Embryonic facial prominence (tissue), 1 donor: ENCODE measurements around the gene AQP11.
A peak's percentile ranks its signal among the peaks of the same experiment; 100 is the strongest.
"Not testable (repeated sequence)": the region's sequence is repeated elsewhere in the genome, so short reads cannot be mapped to it uniquely, and the experiment has no call there.

Experiments
- DNase-seq: peaks from one replicate; pipeline ENCODE4 v3.0.0-alpha.2; 2016; ENCODE audit errors: extremely low spot score

AQP11 gene, protein sequence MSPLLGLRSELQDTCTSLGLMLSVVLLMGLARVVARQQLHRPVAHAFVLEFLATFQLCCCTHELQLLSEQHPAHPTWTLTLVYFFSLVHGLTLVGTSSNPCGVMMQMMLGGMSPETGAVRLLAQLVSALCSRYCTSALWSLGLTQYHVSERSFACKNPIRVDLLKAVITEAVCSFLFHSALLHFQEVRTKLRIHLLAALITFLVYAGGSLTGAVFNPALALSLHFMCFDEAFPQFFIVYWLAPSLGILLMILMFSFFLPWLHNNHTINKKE

DNA sequence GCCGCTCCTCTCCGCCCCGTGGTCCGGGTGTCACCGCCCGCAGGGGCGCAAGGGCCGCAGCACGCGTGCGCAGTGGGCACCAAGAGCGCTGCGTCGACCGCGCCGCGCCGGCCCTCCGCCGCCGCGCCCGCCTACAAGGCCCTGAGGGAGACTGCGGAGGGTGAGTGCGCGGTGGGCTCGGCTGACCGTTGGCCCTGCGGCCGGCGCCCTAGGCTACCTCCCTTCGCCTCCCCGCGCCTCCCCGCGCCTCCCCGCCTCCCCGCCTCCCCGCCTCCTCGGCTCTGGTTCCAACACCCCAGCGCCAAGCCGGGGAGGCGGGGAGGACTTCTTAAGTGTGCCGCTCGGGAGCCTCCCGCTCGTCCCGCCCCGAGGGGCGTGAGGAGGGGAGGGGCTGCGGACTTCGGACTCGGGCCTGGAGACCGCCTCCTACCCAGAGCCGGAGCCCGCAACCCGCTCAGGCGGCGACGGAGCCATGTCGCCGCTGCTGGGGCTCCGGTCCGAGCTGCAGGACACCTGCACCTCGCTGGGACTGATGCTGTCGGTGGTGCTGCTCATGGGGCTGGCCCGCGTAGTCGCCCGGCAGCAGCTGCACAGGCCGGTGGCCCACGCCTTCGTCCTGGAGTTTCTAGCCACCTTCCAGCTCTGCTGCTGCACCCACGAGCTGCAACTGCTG is at the start of gene AQP11:
Gene AQP11, plus strand, starts transcription at position 433 of the 673 bp plus-strand sequence. Its CDS starts 40 bp downstream, at position 473.
- DNase-seq, result peak; percentile 30

GRCh38 chr11:77542296-77542695 is 47.5 kb upstream of the AQP11 start:
- DNase-seq, result no peak

DNA sequence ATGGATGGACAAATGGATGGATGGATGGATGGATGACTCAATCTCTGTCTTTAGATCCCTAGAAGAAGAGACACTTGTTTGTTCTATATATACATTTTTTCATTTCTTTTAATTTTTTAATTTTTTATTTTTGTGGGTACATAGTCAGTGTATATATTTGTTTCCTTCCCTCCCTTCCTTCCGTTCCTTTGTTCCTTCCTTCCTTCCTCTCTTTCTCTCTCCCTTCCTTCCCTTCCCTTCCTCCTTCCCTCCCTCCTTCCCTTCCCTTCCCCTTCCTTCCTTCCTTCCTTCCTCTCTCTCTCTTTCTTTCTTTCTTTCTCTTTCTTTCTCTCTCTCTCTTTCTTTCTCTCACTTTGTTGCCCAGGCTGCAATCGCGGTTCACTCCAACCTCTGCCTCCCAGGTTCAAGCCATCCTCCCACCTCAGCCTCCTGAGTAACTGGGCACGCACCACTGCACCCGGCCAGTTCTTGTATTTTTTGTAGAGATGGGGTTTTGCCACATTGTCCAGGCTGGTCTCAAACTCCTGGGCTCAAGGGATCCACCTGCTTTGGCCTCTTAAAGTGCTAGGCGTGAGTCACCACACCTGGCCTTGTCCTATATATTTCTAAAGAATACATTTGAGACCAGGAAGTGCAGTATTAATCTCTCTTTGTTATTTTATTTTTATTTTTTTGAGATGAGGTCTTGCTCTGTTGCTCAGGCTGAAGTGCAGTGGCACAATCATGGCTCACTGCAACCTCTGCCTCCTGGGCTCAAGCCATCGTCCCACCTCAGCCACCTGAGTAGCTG is 42.5 kb upstream of the AQP11 start:
- DNase-seq, result no peak

DNA sequence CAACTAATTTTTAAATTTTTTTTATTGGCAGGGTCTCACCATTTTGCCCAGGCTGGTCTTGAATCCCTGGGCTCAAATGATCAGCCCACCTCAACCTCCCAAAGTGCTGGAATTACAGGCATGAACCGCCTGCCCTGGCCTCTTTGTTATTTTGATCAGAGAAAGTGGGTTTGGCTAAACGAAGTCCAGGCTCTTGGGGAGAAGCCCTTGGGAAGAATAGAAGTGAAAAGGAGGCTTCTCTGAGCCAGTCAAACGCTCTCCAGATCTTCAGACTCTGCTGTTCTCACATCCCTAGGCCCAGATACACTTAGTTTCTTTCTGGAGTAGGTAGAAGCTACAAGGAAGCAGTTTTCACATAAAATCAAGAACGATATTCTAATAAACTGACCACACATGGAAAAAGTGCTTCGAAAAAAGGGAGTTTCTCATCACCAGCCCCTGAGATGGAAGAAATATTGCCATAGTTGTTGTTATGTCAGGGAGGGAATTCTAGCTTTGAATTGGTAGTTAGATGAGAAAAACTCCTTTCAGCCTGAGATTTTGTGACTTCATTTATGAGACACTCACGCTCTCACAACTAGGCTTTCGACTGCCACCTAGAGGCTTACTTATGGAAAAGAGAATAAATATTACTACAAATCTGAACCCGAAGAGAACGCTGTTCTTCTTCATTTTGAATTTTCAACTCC is 41.7 kb upstream of the AQP11 start:
- DNase-seq, result peak; percentile 73

- no peak for DNase-seq
Observed at GRCh38 chr11:77548552-77549445, 41.0 kb upstream of the AQP11 start.

GRCh38 chr11:77551426-77551825 is 38.3 kb upstream of the AQP11 start:
- not testable (repeated sequence) for DNase-seq

DNA sequence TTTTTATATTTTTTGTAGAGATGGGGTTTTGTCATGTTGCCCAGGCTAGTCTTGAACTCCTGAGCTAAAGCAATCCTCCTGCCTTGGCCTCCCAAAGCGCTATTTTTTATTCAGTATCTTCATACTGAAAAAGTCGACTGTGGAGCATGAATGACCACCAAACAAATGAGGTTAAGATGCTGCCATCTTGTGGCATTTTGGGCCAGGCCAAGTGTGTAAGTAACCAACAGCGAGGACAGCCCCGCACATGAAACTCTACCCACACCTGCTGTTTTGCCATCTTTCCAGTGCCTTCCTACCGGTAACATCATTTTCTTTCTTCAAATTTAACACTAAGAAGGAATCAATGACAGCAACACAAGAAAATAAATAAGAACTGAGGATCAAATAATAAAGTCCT is 32.2 kb upstream of the AQP11 start:
- DNase-seq, result no peak

GRCh38 chr11:77558380-77558779 is 31.4 kb upstream of the AQP11 start:
- DNase-seq, result no peak

GRCh38 chr11:77559686-77560401 is 29.9 kb upstream of the AQP11 start:
- DNase-seq, result no peak

DNA sequence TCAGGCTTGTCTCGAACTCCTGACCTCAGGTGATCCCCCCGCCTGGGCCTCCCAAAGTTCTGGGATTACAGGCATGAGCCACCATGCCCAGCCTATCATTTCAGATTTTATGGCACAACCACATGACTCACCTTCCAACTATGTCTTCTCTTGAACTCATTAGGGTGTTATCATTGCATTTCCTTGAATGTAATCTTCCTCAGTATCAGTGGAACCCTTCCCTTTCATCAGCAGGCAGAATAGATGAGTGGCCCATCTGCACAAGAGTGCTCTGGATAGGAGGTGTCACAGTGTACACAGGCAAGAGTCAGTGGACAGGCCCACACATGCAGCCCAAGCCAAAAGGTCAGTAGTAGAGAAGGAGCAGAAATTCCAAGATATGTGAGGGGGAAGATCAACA is 29.1 kb upstream of the AQP11 start:
- DNase-seq, result no peak

- no peak for DNase-seq
Observed at GRCh38 chr11:77561257-77561656, 28.5 kb upstream of the AQP11 start.

- DNase-seq, result no peak
Observed at GRCh38 chr11:77568306-77568705, 21.4 kb upstream of the AQP11 start.

GRCh38 chr11:77568916-77569675 is 20.7 kb upstream of the AQP11 start:
- no peak for DNase-seq

DNA sequence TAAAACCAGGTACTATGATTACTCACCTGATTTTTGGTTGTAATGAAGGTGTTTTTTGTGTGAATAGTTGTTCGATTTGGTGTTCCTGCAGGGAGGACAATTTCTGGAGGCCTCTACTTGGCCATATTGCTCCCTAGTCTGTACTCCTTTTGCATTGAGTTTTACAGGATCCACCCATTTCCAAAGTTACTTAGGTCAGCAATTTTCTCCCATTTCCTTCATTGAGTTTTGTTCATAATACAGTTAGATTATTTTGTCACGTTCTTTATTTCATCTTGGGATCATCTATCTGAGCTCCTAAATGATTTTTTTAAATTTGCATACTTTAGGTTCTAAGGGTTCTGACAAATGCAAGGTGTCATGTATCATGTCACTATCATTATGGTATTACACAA is 20.1 kb upstream of the AQP11 start:
- no peak for DNase-seq

DNA sequence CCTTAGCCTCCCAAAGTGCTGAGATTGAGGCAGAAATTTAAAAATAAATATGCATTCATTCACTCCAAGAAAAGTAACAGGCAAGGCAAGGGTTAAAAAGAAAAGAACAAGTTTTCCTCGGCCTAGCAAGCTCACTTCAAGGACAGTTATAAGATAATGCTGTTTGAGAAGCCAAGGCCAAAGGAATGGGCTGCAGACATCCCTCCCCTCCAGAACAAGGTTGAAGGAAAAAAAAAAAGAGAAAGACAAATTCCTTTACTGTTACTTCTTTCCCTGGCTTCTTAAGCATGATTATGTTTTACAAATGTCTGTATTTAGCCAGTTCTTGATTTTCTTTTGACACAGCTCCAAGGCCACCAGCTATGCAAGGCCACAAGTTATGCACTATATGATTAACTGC is 18.9 kb upstream of the AQP11 start:
- not testable (repeated sequence) for DNase-seq

DNA sequence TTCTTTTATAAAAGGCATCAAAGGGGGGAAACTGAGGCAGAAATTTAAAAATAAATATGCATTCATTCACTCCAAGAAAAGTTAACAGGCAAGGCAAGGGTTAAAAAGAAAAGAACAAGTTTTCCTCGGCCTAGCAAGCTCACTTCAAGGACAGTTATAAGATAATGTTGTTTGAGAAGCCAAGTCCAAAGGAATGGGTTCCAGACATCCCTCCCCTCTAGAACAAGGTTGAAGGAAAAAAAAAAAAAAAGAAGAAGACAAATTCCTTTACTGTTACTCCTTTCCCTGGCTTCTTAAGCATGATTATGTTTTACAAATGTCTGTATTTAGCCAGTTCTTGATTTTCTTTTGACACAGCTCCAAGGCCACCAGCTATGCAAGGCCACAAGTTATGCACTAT is 14.3 kb upstream of the AQP11 start:
- DNase-seq, result not testable (repeated sequence)

DNA sequence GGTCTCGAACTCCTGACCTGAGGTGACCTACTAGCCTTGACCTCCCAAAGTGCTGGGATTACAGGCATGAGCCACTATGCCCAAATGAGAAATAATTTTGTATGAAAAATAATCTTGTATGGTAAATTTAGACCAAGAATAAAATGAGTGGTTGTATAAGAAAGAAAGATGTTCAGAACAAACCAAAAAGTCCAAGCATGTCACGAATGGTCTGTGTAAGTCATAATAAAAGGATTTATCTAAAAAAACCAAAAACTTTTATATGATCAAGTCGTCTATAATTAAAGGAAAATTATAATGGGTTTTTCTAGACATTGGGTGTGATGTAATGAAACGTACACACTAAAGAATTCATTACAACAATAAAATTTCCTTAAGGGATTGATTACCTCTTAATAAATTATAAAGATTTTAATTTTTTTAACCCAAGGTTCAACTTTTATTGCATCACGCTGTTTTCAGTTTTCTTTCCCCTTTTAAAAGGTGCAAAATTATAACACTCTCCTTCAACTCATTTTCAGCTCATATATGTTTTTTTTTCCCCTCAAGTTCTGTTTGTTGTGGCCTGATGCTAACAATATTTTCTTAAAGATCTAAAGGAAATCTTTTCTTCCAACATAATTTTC is 8.9 kb upstream of the AQP11 start:
- no peak for DNase-seq

DNA sequence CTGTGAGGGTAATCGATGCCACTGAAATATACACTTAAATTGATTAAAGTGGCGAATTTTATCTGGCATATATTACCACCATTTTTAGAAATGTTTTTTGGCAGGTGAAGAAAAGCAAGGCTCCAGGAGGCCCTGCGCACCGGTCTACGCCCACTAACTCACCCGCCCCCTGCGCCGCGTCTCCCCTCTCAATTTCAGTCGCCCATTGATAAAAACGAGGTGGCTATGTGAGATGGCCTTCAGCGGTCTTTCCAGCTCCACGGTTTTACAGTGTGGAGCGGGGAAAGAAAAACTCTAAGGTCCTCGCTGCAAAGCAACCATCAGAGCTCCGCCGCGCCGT is 602 bp upstream of the AQP11 start:
- DNase-seq, result peak; percentile 20

- DNase-seq, result no peak
Observed at GRCh38 chr11:77590194-77590782, 535 bp downstream of the AQP11 start.
